Heart left ventricle (tissue), 16 donors: ENCODE results near the gene DHFR. TPM values are rescaled to one million over a fixed set of nuclear protein-coding genes. Genes with fewer than 3 reads are reported as not detected.

ENCODE experiments used
- ATAC-seq, 4 donors: fragments of 200-7000 bp; cut with Tn5 transposase; one replicate each; pipeline ENCODE4 v1.9.1; 2020 to 2022; ENCODE audit warnings: moderate library complexity in 4 of 4, mild to moderate bottlenecking in 3 of 4, moderate number of reproducible peaks in 1 of 4
- DNase-seq, 5 donors: peaks; one replicate each; pipeline ENCODE4 v3.0.0-alpha.2; 2020
- H3K27ac ChIP-seq, 12 donors: fragments of 200-600 bp; sonication (generic) in 4 of 12; one replicate each; pipeline versions ENCODE4 v1.5.0 to v1.8.0; 2016 to 2022; ENCODE audit warnings: mild to moderate bottlenecking in 2 of 12
- H3K27me3 ChIP-seq, 9 donors: fragments of 200-600 bp; sonication (generic) in 2 of 9; one replicate each; pipeline versions ENCODE4 v1.5.1 to v1.8.0; 2016 to 2022; ENCODE audit warnings: mild to moderate bottlenecking in 3 of 9
- H3K36me3 ChIP-seq, 9 donors: fragments of 200-600 bp; sonication (generic) in 2 of 9; one replicate each; pipeline versions ENCODE4 v1.5.0 to v1.8.0; 2018 to 2022; ENCODE audit warnings: mild to moderate bottlenecking in 2 of 9
- H3K4me1 ChIP-seq, 12 donors: fragments of 200-600 bp; sonication (generic) in 4 of 12; one replicate each; pipeline versions ENCODE4 v1.5.0 to v1.8.0; 2016 to 2022; ENCODE audit warnings: mild to moderate bottlenecking in 3 of 12
- H3K4me3 ChIP-seq, 12 donors: fragments of 200-600 bp; sonication (generic) in 4 of 12; one replicate each; pipeline versions ENCODE4 v1.5.0 to v1.8.0; 2017 to 2022; ENCODE audit warnings: mild to moderate bottlenecking in 9 of 12, moderate library complexity in 4 of 12
- H3K9me3 ChIP-seq, 12 donors: fragments of 200-600 bp; sonication (generic) in 4 of 12; one replicate each; pipeline versions ENCODE4 v1.5.0 to v1.8.0; 2016 to 2022; ENCODE audit warnings: mild to moderate bottlenecking in 1 of 12
- CTCF ChIP-seq, 12 donors: fragments of 200-600 bp; sonication (generic) in 4 of 12; IDR thresholded peaks; one replicate each; pipeline versions ENCODE4 v1.5.0 to v1.8.0; 2018 to 2022; ENCODE audit warnings: antibody characterized with exemption in 12 of 12, mild to moderate bottlenecking in 5 of 12
- POLR2A ChIP-seq, 2 donors: fragments of 450-650 bp; IDR thresholded peaks; one replicate each; pipeline ENCODE4 v1.6.1; 2017; ENCODE audit warnings: antibody characterized with exemption in 2 of 2, mild to moderate bottlenecking in 2 of 2, moderate library complexity in 2 of 2
- WGBS, 4 donors: extraction: QIAGEN DNeasy Blood & Tissue Kit in 2 of 4; methylation state at CpG; one replicate each; pipeline versions ENCODE4 v1.1.5 to v1.1.7; 2013 to 2018; 5-methylcytosine and 5-hydroxymethylcytosine counted together
- intact Hi-C, 10 donors: fragments of 100-400 bp; cut with DNase I; formaldehyde crosslinking; loops; one replicate each; pipeline versions ENCODE4 v1.11.1 to v1.14.2; 2022
- polyA plus RNA-seq, 2 donors: library from polyadenylated mRNA; stranded (reverse); fragments of 200-250 nt; gene quantifications; one replicate each; pipeline ENCODE4 v1.2.3, GENCODE V29; 2013
- total RNA-seq, 9 donors: library from RNA; depleted of rRNA in 2 of 9; stranded (reverse); fragments of >200 nt in 2 of 9; fragmentation: NEBNext Ultra II Directional in 3 of 9; extraction: Animal tissue kit (Norgen Biotek cat#: 25700) in 3 of 9; gene quantifications; one replicate each; pipeline versions ENCODE4 v1.1.0 to v1.2.4, GENCODE V29; 2016 to 2023
- donor health status: ischemic (EF 13 %, LVEDD 7.1; RV severe dilation, severe dysfunction).
- donor health status: healthy with polysubstance abuse.
- donor health status: DM: no; HTN: yes; CAD: no.
- donor health status: DM: no; HTN: no; CAD: no.
- donor health status: ischemic (EF 25% LVEDD 6.9; RV normal size, moderate dysfunction).
- donor health status: ischemic (EF 25% LVEDD 5.7; RV mildly dilated, moderate dysfunction).
- donor health status: healthy.
- donor health status: DM: yes; HTN: yes; CAD: no.
- donor health status: ischemic (EF 35%, LVEDD 5.7; RV mildly dilated, moderate dysfunction).
- donor health status: nonischemic (EF 11% LVEDD 7.7; RV severe dilation, severe dysfunction).
- donor health status: DM: yes; HTN: yes; CAD: no.
- donor health status: PGD.
- donor health status: ischemic (EF 29% LVEDD 5.4; RV normal size, mild dysfunction).
- donor health status: nonischemic (EF 23%, LVEDD 6.1; RV moderate dilation, normal function).

Gene DHFR
- total and polyA plus RNA-seq, 11 donors: 1.6 to 18.9 (median 9.6) TPM

DNA sequence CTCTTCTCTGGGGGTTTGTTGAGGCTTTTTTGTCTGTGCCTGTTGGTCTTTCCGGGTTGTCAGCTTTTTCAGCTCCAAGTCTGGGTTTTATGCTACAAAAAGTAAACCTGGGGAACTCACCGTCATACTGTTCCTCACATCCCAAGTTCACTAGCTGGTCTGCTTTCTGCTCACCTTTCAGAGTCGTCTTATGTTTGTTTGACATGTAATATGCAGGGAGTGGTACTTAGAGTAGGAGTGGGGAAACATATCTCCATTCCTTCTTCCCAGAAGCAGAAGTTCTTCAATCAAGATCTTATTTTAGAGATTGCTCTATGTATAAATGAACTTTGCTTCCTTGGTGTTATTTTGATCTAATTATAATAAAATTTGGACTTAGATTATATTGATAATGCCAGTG, 41.7 kb upstream of the DHFR start:
- Histone ChIP-seq H3K4me1 (peaks cover 0 to under 1% (median 0%) of the 10 kb centered on the region in 12 donors), H3K36me3 (peaks cover 0 to 16% (median 0%) of the 10 kb centered on the region in 9 donors), H3K27ac (no peak overlapping the region), H3K4me3 (no peak overlapping the region), H3K9me3 (no peaks in the 10 kb centered on the region), H3K27me3 (no peaks in the 10 kb centered on the region)
- TF ChIP-seq POLR2A (IDR thresholded peaks at IDR 0.05) (no peak), CTCF (IDR thresholded peaks at IDR 0.05) (no peak)
- DNase-seq: no peak
- no peak for ATAC-seq
- 96 to 99% (median 98%) methylated on average over 3 of the region's 3 CpGs for WGBS, 4 donors
- intact Hi-C loops: loop anchor here in 1 of 10 donors (2.0 kb wide), 1 partner anchor 78 kb away; no protein-coding TSS in a partner anchor

- H3K27ac ChIP-seq: no peak overlapping the region
- no peaks in the 10 kb centered on the region for H3K27me3 ChIP-seq
- H3K9me3 ChIP-seq: no peaks in the 10 kb centered on the region
- H3K36me3 ChIP-seq: peaks cover 0 to 15% (median 0%) of the 10 kb centered on the region in 9 donors
- ATAC-seq (no peak), DNase-seq (no peak)
- intact Hi-C loops: loop anchor here in 1 of 10 donors (2.0 kb wide), 1 partner anchor 79 kb away; no protein-coding TSS in a partner anchor
- TF ChIP-seq CTCF (IDR thresholded peaks at IDR 0.05) (no peak), POLR2A (IDR thresholded peaks at IDR 0.05) (no peak)
- H3K4me3 ChIP-seq: no peak overlapping the region
- no peaks in the 10 kb centered on the region for H3K4me1 ChIP-seq
- WGBS, 4 donors: 97 to 99% (median 97%) methylated on average over 3 of the region's 3 CpGs
Observed at GRCh38 chr5:80695666-80696065, 40.9 kb upstream of the DHFR start.

- H3K4me3 ChIP-seq: no peak overlapping the region
- TF ChIP-seq POLR2A (IDR thresholded peaks at IDR 0.05) (no peak), CTCF (IDR thresholded peaks at IDR 0.05) (no peak)
- intact Hi-C loops: loop anchor here in 8 of 10 donors (5.0 to 10.0 kb wide), 7 partner anchors 495 to 615 kb away; partner anchors contain the start of gene ZCCHC9 (in 3 of the 8)
- 73 to 94% (median 82%) methylated on average over 4 of the region's 4 CpGs for WGBS, 4 donors
- H3K36me3 ChIP-seq: peaks cover 0 to 8% (median 0%) of the 10 kb centered on the region in 9 donors
- H3K27me3 ChIP-seq: no peaks in the 10 kb centered on the region
- no peaks in the 10 kb centered on the region for H3K9me3 ChIP-seq
- DNase-seq (no peak), ATAC-seq (no peak)
- no peak overlapping the region for H3K27ac ChIP-seq
- H3K4me1 ChIP-seq: no peaks in the 10 kb centered on the region
Observed at GRCh38 chr5:80689627-80690026, 34.8 kb upstream of the DHFR start.

DNA sequence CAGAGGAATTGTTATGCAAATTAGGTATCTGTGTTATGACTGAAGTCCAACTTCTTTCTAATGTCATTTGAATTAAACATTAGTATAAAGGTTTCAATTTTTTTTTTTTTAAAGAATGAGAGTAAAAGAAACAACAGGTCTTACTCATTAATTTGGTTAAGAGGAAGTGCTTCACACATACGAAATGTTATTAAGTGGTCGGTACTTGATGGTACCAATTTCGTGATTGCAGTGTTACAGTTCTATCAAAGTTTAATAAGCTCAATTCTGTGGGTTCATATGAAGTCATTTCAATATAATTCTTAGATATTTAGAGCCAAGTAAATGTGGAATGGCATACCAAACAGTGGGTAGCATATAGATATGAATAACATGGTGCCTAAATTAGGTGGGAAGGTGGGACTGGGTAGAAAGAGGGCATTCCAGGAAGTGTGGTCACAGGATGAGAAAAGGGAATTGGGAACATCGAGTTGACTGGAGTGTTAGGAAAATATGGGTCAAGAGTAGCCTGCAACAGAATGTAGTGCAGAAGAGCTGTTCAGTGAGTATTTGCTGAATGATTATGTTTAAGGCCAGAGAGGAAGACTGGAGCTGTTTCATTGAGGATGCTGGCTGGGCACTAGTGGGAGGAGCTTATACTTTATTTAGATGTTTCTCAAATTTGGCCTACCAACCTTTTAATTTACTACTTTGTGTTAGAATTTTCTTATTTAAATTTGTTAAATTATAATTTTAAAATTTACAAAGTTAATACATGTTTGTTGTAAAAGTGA, 34.1 kb upstream of the DHFR start:
- no peak for TF ChIP-seq POLR2A (IDR thresholded peaks at IDR 0.05)
- no peak for TF ChIP-seq CTCF (IDR thresholded peaks at IDR 0.05)
- DNase-seq (no peak), ATAC-seq (no peak)
- peaks cover 0 to 3% (median 0%) of the 10 kb centered on the region in 12 donors for H3K9me3 ChIP-seq
- intact Hi-C loops: loop anchor here in 8 of 10 donors (5.0 to 10.0 kb wide), 7 partner anchors 496 to 616 kb away; partner anchors contain the start of gene ZCCHC9 (in 3 of the 8)
- H3K4me3 ChIP-seq: no peak overlapping the region
- H3K27me3 ChIP-seq: no peaks in the 10 kb centered on the region
- no peaks in the 10 kb centered on the region for H3K4me1 ChIP-seq
- peaks cover 0 to 8% (median 2%) of the 10 kb centered on the region in 9 donors for H3K36me3 ChIP-seq
- WGBS, 4 donors: 83 to 85% (median 84%) methylated on average over 4 of the region's 4 CpGs
- no peak overlapping the region for H3K27ac ChIP-seq
